Measurements from ENCODE around the gene TRAM2. TPM values are rescaled to one million over a fixed set of nuclear protein-coding genes. Genes with fewer than 3 reads are reported as not detected.

The TRAM2 gene
- total and polyA plus RNA-seq, 5 donors from 2014 or later: 3.2 to 12.0 (median 4.0) TPM

DNA sequence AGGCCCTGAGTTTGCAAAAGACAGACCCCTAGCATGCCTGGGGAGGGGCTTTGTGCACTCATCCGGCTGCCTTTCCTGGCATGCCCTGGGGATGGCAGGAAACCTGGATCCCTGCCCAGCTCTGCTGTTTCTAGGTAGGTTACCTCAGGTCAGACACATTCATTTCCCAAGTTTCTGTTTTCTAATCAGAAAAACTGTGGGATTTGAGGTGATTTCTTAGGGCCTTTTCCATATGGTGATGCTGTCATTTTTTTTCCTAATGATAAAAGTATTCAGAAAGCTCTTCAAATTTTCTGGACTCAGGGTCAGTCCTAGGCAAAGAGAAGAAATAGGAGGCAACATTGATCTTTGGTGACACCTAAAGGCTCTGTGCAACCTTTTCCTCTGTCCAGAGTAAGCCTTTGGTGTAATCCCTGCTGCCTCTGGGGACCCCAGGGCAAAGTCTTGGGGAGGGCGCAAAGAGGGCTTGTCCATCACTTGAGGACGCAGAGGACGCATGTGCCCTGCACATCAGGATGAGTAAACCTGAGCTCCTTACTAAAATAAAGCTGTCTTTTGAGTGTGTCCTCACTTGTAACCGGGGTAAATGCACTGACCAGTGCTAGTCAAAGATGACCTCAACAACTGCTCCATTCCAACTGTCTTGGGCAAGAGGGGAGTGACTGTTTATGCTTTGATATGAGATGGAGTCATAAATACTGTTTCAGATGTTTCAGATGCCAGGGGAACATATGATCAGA lies 13.5 kb upstream of the TRAM2 start:
- Mint-ChIP-seq H3K27ac (no peak overlapping the region), H3K4me3 (no peak overlapping the region), H3K27me3 (no peaks in the 10 kb centered on the region), H3K4me1 (peaks cover 0 to 5% (median 2%) of the 10 kb centered on the region in 4 donors), H3K9me3 (no peaks in the 10 kb centered on the region), H3K36me3 (no peaks in the 10 kb centered on the region)
- ATAC-seq (ENCODE audit: low read depth in 2 of 2) (no peak), DNase-seq (no peak)
- H3K4me1 ChIP-seq (ENCODE audit: control insufficient read depth, insufficient read depth, low read length, poor library complexity, severe bottlenecking): no peaks in the 10 kb centered on the region
- H3K4me3 ChIP-seq (ENCODE audit: low read depth, low read length): no peak overlapping the region
- no peaks in the 10 kb centered on the region for H3K27me3 ChIP-seq (ENCODE audit: control insufficient read depth, insufficient read depth, low read length)
- H3K9me3 ChIP-seq (ENCODE audit: control insufficient read depth in 2 of 2, low read length in 2 of 2): no peaks in the 10 kb centered on the region
- no peaks in the 10 kb centered on the region for H3K36me3 ChIP-seq (ENCODE audit: control insufficient read depth, insufficient read depth, low read length)
- H3K27ac ChIP-seq (ENCODE audit: insufficient read depth, low read length, poor library complexity, severe bottlenecking): no peak overlapping the region

DNA sequence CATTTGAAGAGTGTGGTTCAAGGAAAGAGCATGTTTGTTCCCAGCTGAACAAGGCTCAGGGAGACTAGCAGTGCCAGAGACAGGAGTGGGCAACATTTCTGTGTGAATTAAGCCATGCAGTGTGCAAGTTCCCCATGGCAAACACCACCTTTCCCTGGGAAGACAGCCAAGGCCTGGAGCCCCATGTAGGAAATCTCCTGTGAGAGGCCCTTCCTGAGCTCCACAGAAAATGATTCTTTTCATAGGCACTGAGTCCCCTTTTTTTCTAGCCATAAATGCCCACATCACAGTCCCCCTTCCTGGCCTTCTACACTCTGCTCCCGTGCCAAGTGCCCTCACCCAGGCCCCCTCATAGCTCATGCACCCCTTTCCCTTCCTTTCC lies 11.8 kb upstream of the TRAM2 start:
- no peak overlapping the region for H3K27ac ChIP-seq (ENCODE audit: insufficient read depth, low read length, poor library complexity, severe bottlenecking)
- H3K27me3 Mint-ChIP-seq: no peaks in the 10 kb centered on the region
- no peaks in the 10 kb centered on the region for H3K36me3 ChIP-seq (ENCODE audit: control insufficient read depth, insufficient read depth, low read length)
- H3K4me3 Mint-ChIP-seq: no peak overlapping the region
- ATAC-seq (ENCODE audit: low read depth in 2 of 2) (no peak), DNase-seq (no peak)
- no peaks in the 10 kb centered on the region for H3K4me1 Mint-ChIP-seq
- H3K9me3 Mint-ChIP-seq: no peaks in the 10 kb centered on the region
- H3K27me3 ChIP-seq (ENCODE audit: control insufficient read depth, insufficient read depth, low read length): no peaks in the 10 kb centered on the region
- no peaks in the 10 kb centered on the region for H3K9me3 ChIP-seq (ENCODE audit: control insufficient read depth in 2 of 2, low read length in 2 of 2)
- no peaks in the 10 kb centered on the region for H3K36me3 Mint-ChIP-seq
- H3K27ac Mint-ChIP-seq: no peak overlapping the region
- H3K4me3 ChIP-seq (ENCODE audit: low read depth, low read length): no peak overlapping the region
- no peaks in the 10 kb centered on the region for H3K4me1 ChIP-seq (ENCODE audit: control insufficient read depth, insufficient read depth, low read length, poor library complexity, severe bottlenecking)

DNA sequence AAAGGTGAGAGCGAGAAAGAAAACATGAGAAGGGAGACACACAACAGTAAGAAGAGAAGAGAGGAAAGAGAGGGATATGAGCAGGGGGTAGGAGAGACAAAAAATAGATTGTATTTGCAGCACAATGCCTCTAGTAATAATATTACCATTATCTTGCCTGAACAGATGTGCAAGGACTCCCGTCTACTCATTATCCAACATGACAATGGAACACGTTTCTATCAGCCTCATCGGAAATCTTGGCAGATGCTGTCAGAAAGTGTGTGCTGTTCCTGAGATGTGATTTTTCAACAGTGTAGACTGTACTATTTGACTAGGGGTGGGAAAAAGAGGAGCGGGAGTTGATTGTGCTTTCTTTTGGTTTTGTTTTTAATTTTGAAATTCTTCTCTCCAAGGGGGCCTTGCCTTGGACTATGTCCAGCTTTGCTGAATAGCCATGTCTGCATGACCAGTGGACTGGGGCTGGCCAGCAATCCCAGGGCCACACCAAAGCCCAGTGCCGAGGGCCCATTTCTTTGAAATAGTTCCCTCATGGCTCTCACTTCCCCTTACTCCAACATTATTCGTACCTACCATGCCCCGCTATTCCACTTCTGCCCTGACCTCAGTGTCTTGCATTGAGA lies 11.3 kb upstream of the TRAM2 start:
- H3K4me3 Mint-ChIP-seq: no peak overlapping the region
- H3K4me3 ChIP-seq (ENCODE audit: low read depth, low read length): no peak overlapping the region
- no peaks in the 10 kb centered on the region for H3K27me3 ChIP-seq (ENCODE audit: control insufficient read depth, insufficient read depth, low read length)
- DNase-seq: no peak
- H3K4me1 Mint-ChIP-seq: no peaks in the 10 kb centered on the region
- no peaks in the 10 kb centered on the region for H3K4me1 ChIP-seq (ENCODE audit: control insufficient read depth, insufficient read depth, low read length, poor library complexity, severe bottlenecking)
- no peaks in the 10 kb centered on the region for H3K9me3 ChIP-seq (ENCODE audit: control insufficient read depth in 2 of 2, low read length in 2 of 2)
- no peaks in the 10 kb centered on the region for H3K9me3 Mint-ChIP-seq
- no peaks in the 10 kb centered on the region for H3K36me3 Mint-ChIP-seq
- no peaks in the 10 kb centered on the region for H3K36me3 ChIP-seq (ENCODE audit: control insufficient read depth, insufficient read depth, low read length)
- ATAC-seq (ENCODE audit: low read depth in 2 of 2): no peak
- no peaks in the 10 kb centered on the region for H3K27me3 Mint-ChIP-seq
- no peak overlapping the region for H3K27ac Mint-ChIP-seq
- no peak overlapping the region for H3K27ac ChIP-seq (ENCODE audit: insufficient read depth, low read length, poor library complexity, severe bottlenecking)

DNA sequence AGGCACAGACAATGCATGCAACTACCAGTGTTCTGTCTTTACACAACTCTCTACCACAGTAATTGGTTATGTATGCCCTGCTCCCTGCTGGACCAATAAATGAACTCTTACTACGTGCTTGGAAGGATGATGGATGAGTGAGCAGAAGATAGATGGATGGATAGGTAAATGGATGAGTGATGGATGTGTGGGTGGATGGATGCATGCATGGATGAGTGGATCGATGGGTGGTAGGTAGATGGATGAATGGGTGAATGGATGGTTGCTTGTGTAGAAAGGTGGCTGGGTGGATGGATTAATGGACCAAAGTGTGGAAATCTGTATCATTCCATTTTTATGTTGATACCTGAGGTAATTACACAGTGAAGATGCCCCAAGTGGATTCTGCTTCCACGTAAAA lies 10.1 kb upstream of the TRAM2 start:
- no peaks in the 10 kb centered on the region for H3K4me1 Mint-ChIP-seq
- no peak for ATAC-seq (ENCODE audit: low read depth in 2 of 2)
- DNase-seq: no peak
- peaks cover 9% of the 10 kb centered on the region for H3K36me3 Mint-ChIP-seq
- no peaks in the 10 kb centered on the region for H3K27me3 Mint-ChIP-seq
- no peak overlapping the region for H3K4me3 Mint-ChIP-seq
- no peak overlapping the region for H3K4me3 ChIP-seq (ENCODE audit: low read depth, low read length)
- H3K9me3 ChIP-seq (ENCODE audit: control insufficient read depth in 2 of 2, low read length in 2 of 2): no peaks in the 10 kb centered on the region
- H3K27ac Mint-ChIP-seq: no peak overlapping the region
- H3K27ac ChIP-seq (ENCODE audit: insufficient read depth, low read length, poor library complexity, severe bottlenecking): no peak overlapping the region
- H3K9me3 Mint-ChIP-seq: no peaks in the 10 kb centered on the region
- H3K27me3 ChIP-seq (ENCODE audit: control insufficient read depth, insufficient read depth, low read length): no peaks in the 10 kb centered on the region
- no peaks in the 10 kb centered on the region for H3K4me1 ChIP-seq (ENCODE audit: control insufficient read depth, insufficient read depth, low read length, poor library complexity, severe bottlenecking)
- H3K36me3 ChIP-seq (ENCODE audit: control insufficient read depth, insufficient read depth, low read length): no peaks in the 10 kb centered on the region

DNA sequence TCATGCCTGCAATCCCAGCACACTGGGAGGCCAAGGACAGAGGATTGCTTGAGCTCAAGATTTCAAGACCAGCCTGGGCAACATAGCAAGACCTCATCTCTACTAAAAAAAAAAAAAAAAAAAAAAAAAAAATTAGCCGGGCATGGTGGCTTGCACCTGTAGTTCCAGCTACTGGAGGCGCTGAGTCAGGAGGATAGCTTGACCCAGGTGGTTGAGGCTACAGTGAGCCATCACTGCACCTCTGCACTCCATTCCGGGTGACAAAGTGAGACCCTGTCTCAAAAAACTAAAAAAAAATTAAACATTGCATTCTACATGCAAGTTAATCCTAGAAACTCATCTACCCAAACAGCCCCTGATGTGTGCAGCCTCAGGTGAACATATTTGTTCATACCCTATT lies 7.3 kb upstream of the TRAM2 start:
- H3K36me3 Mint-ChIP-seq: peaks cover 12% of the 10 kb centered on the region
- peaks cover 0 to 2% (median 0%) of the 10 kb centered on the region in 7 donors for H3K9me3 Mint-ChIP-seq
- no peaks in the 10 kb centered on the region for H3K9me3 ChIP-seq (ENCODE audit: control insufficient read depth in 2 of 2, low read length in 2 of 2)
- no peak for ATAC-seq (ENCODE audit: low read depth in 2 of 2)
- no peaks in the 10 kb centered on the region for H3K36me3 ChIP-seq (ENCODE audit: control insufficient read depth, insufficient read depth, low read length)
- no peak overlapping the region for H3K4me3 Mint-ChIP-seq
- no peak for DNase-seq
- no peaks in the 10 kb centered on the region for H3K4me1 ChIP-seq (ENCODE audit: control insufficient read depth, insufficient read depth, low read length, poor library complexity, severe bottlenecking)
- H3K4me3 ChIP-seq (ENCODE audit: low read depth, low read length): no peak overlapping the region
- no peak overlapping the region for H3K27ac ChIP-seq (ENCODE audit: insufficient read depth, low read length, poor library complexity, severe bottlenecking)
- H3K27me3 ChIP-seq (ENCODE audit: control insufficient read depth, insufficient read depth, low read length): no peaks in the 10 kb centered on the region
- no peaks in the 10 kb centered on the region for H3K27me3 Mint-ChIP-seq
- H3K4me1 Mint-ChIP-seq: peaks cover 0 to 4% (median 0%) of the 10 kb centered on the region in 4 donors
- H3K27ac Mint-ChIP-seq: no peak overlapping the region

DNA sequence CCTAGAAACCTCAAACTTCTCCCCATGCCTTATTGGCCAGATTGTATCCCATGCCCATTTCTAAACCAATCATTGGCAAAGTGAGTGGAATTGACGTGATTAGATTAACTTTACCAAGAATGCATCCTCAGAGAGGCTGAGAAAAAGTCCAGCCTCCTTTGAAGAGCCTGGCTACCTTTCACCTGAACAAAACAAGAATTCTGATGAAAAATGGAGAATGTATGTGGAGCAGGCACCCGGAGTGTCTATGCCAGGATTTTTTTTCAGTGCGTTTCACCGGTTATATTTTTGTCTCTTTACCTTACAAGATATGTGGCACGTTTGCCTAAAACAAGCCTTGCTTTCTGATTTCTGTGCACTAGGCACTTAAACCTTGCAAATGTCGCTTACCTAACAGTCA lies 6.1 kb upstream of the TRAM2 start:
- Mint-ChIP-seq H3K9me3 (peaks cover 0 to 2% (median 0%) of the 10 kb centered on the region in 7 donors), H3K4me3 (no peak overlapping the region), H3K36me3 (peaks cover 12% of the 10 kb centered on the region), H3K27me3 (no peaks in the 10 kb centered on the region), H3K4me1 (peaks cover 0 to 11% (median 4%) of the 10 kb centered on the region in 4 donors), H3K27ac (no peak overlapping the region)
- H3K9me3 ChIP-seq (ENCODE audit: control insufficient read depth in 2 of 2, low read length in 2 of 2): no peaks in the 10 kb centered on the region
- DNase-seq (no peak), ATAC-seq (ENCODE audit: low read depth in 2 of 2) (no peak)
- H3K36me3 ChIP-seq (ENCODE audit: control insufficient read depth, insufficient read depth, low read length): no peaks in the 10 kb centered on the region
- no peak overlapping the region for H3K27ac ChIP-seq (ENCODE audit: insufficient read depth, low read length, poor library complexity, severe bottlenecking)
- H3K27me3 ChIP-seq (ENCODE audit: control insufficient read depth, insufficient read depth, low read length): no peaks in the 10 kb centered on the region
- H3K4me1 ChIP-seq (ENCODE audit: control insufficient read depth, insufficient read depth, low read length, poor library complexity, severe bottlenecking): no peaks in the 10 kb centered on the region
- no peak overlapping the region for H3K4me3 ChIP-seq (ENCODE audit: low read depth, low read length)

DNA sequence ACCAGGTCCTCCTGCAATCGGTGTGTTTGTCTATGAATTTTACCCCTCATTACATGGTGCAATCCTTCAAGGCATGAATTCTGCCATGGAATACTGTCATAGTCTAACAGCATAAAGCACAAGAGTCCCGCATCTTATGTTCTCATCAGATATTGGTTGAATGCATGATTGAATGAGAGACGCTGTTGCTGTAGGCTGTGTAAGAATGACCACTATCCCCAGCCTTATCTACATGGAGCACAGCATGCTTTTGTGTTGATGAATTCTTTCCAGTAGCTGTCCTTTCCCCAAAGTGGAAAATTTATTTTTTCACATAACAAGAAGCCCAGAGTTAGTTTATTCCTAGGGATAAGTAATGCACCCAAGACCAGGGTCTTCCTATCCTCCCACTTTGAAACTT lies 5.6 kb upstream of the TRAM2 start:
- Mint-ChIP-seq H3K36me3 (peaks cover 12% of the 10 kb centered on the region), H3K4me1 (peaks cover 0 to 15% (median 8%) of the 10 kb centered on the region in 4 donors), H3K4me3 (no peak overlapping the region), H3K27me3 (no peaks in the 10 kb centered on the region), H3K27ac (peak overlapping the region in 1 of 3 donors; percentile 29), H3K9me3 (peaks cover 0 to 2% (median 0%) of the 10 kb centered on the region in 7 donors)
- Histone ChIP-seq H3K36me3 (ENCODE audit: control insufficient read depth, insufficient read depth, low read length) (no peaks in the 10 kb centered on the region), H3K4me1 (ENCODE audit: control insufficient read depth, insufficient read depth, low read length, poor library complexity, severe bottlenecking) (peaks cover 4% of the 10 kb centered on the region), H3K27me3 (ENCODE audit: control insufficient read depth, insufficient read depth, low read length) (no peaks in the 10 kb centered on the region), H3K9me3 (ENCODE audit: control insufficient read depth in 2 of 2, low read length in 2 of 2) (no peaks in the 10 kb centered on the region), H3K27ac (ENCODE audit: insufficient read depth, low read length, poor library complexity, severe bottlenecking) (no peak overlapping the region), H3K4me3 (ENCODE audit: low read depth, low read length) (no peak overlapping the region)
- no peak for ATAC-seq (ENCODE audit: low read depth in 2 of 2)
- DNase-seq: no peak

DNA sequence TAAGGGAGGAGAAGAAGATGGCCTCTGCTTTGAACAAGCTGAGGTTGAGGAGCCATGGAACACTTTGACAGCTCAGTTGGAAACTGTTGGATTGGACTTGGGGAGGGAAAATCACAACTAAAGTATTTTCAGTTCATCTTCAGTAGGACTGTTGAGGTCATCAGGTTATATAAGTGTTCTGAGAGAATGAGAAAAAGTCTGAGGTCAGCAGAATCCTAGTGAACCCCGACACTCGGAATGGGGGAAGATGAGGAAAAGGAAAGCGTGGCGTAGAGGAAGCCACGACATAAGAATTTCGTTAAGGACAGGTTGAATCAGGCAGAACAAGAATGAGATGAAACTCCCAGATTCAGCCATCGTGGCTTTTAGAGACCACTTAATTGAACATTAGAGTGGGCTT lies 4.0 kb upstream of the TRAM2 start:
- no peak for DNase-seq

More for the DNA sequence above, 4.0 kb upstream of the TRAM2 start:
- no peak overlapping the region for H3K4me3 ChIP-seq (ENCODE audit: low read depth, low read length)
- H3K36me3 ChIP-seq (ENCODE audit: control insufficient read depth, insufficient read depth, low read length): no peaks in the 10 kb centered on the region
- peaks cover 12% of the 10 kb centered on the region for H3K36me3 Mint-ChIP-seq
- peak overlapping the region in 1 of 4 donors; percentile 66 for H3K4me3 Mint-ChIP-seq
- ATAC-seq (ENCODE audit: low read depth in 2 of 2): no peak
- H3K27me3 Mint-ChIP-seq: no peaks in the 10 kb centered on the region
- H3K4me1 Mint-ChIP-seq: peaks cover 0 to 23% (median 11%) of the 10 kb centered on the region in 4 donors
- no peak overlapping the region for H3K27ac Mint-ChIP-seq
- H3K27ac ChIP-seq (ENCODE audit: insufficient read depth, low read length, poor library complexity, severe bottlenecking): no peak overlapping the region
- no peaks in the 10 kb centered on the region for H3K9me3 ChIP-seq (ENCODE audit: control insufficient read depth in 2 of 2, low read length in 2 of 2)
- H3K27me3 ChIP-seq (ENCODE audit: control insufficient read depth, insufficient read depth, low read length): no peaks in the 10 kb centered on the region
- peaks cover 0 to 2% (median 0%) of the 10 kb centered on the region in 7 donors for H3K9me3 Mint-ChIP-seq
- peaks cover 13% of the 10 kb centered on the region for H3K4me1 ChIP-seq (ENCODE audit: control insufficient read depth, insufficient read depth, low read length, poor library complexity, severe bottlenecking)

All from CD4-positive, CD25-positive, alpha-beta regulatory T cell (primary cell).